ENCODE results near the gene OR10A3. TPM values are rescaled to one million over a fixed set of nuclear protein-coding genes. Genes with fewer than 3 reads are reported as not detected.
A peak's percentile ranks its signal among the peaks of the same experiment; 100 is the strongest.
"Not testable (repeated sequence)": the region's sequence is repeated elsewhere in the genome, so short reads cannot be mapped to it uniquely, and the experiment has no call there.

OR10A3 gene
- not detected for total RNA-seq

GRCh38 chr11:7941608-7942007, at the start of gene OR10A3:
Gene OR10A3 (minus strand): TSS chr11:7941708. CDS start chr11:7939520, 2,188 bp downstream.
- no peak for DNase-seq (ENCODE audit: low spot score)
- Histone ChIP-seq H3K36me3 (no peaks in the 10 kb centered on the region), H3K4me3 (no peak within 1 kb of the TSS), H3K4me1 (replicated peaks) (no peaks in the 10 kb centered on the region), H3K27me3 (replicated peaks; ENCODE audit: insufficient read depth) (no peaks in the 10 kb centered on the region), H3K9me3 (no peaks in the 10 kb centered on the region), H3K27ac (no peak within 1 kb of the TSS)
- TF ChIP-seq POLR2A (IDR thresholded peaks at IDR 0.05) (no peak), CTCF (IDR thresholded peaks at IDR 0.05) (no peak), POLR2AphosphoS5 (IDR thresholded peaks at IDR 0.05) (no peak)
- 91% methylated on average over 2 of the region's 2 CpGs for WGBS
- intact Hi-C loops (cut with DNase I) = no loop called here

GRCh38 chr11:7987560-7987883, 46.0 kb upstream of the OR10A3 start:
- H3K9me3 ChIP-seq; H3K27me3 ChIP-seq (replicated peaks; ENCODE audit: insufficient read depth); DNase-seq (ENCODE audit: low spot score); H3K36me3 ChIP-seq: not testable (repeated sequence)
- H3K4me1 ChIP-seq (replicated peaks) = peaks cover 13% of the 10 kb centered on the region
- H3K27ac ChIP-seq = peak overlapping the region in 1 of 2 donors; percentile 39
- H3K4me3 ChIP-seq = peak overlapping the region; percentile 72 to 78
- 0% methylated on average over 8 of the region's 13 CpGs for WGBS
- intact Hi-C loops (cut with DNase I) = loop anchor here (2.0 kb wide), 1 partner anchor 95 kb away; no protein-coding TSS in a partner anchor

- H3K4me1 ChIP-seq (replicated peaks) = peaks cover 13% of the 10 kb centered on the region
- H3K9me3 ChIP-seq = no peaks in the 10 kb centered on the region
- intact Hi-C loops (cut with DNase I) = loop anchor here (2.0 kb wide), 1 partner anchor 94 kb away; no protein-coding TSS in a partner anchor
- peak; percentile 97 for DNase-seq (ENCODE audit: low spot score)
- H3K27me3 ChIP-seq (replicated peaks; ENCODE audit: insufficient read depth) = no peaks in the 10 kb centered on the region
- TF ChIP-seq POLR2AphosphoS5 (IDR thresholded peaks at IDR 0.05) (peak; percentile 97), CTCF (IDR thresholded peaks at IDR 0.05) (peak; percentile 72 to 97 (median 88)), POLR2A (IDR thresholded peaks at IDR 0.05) (peak; percentile 34)
- H3K36me3 ChIP-seq = no peaks in the 10 kb centered on the region
- WGBS = under 1% methylated on average over 42 of the region's 47 CpGs
- peak within 1 kb of the TSS; percentile 72 to 78 for H3K4me3 ChIP-seq
- peak within 1 kb of the TSS; percentile 50 to 62 for H3K27ac ChIP-seq
These were observed 45.5 kb upstream of the OR10A3 start, which contains the start of gene EIF3F for GRCh38 chr11:7986768-7987559. Gene EIF3F (plus strand): TSS chr11:7987337. CDS start chr11:7987353, 16 bp downstream.

- 76% methylated on average over 7 of the region's 7 CpGs for WGBS
- intact Hi-C loops (cut with DNase I) = no loop called here
These were observed 42.5 kb upstream of the OR10A3 start for GRCh38 chr11:7983832-7984590.

More at GRCh38 chr11:7983832-7984590, 42.5 kb upstream of the OR10A3 start:
- Histone ChIP-seq H3K4me1 (replicated peaks) (peaks cover 11% of the 10 kb centered on the region), H3K36me3 (no peaks in the 10 kb centered on the region), H3K9me3 (no peaks in the 10 kb centered on the region), H3K27ac (no peak overlapping the region), H3K27me3 (replicated peaks; ENCODE audit: insufficient read depth) (no peaks in the 10 kb centered on the region), H3K4me3 (no peak overlapping the region)
- DNase-seq (ENCODE audit: low spot score) = no peak
- TF ChIP-seq POLR2AphosphoS5 (IDR thresholded peaks at IDR 0.05) (no peak), CTCF (IDR thresholded peaks at IDR 0.05) (no peak), POLR2A (IDR thresholded peaks at IDR 0.05) (no peak)

Data from prostate gland (tissue), 2 donors.